ENCODE measurements around the gene MT1M. TPM values are rescaled to one million over a fixed set of nuclear protein-coding genes. Genes with fewer than 3 reads are reported as not detected.

Gene MT1M
- total and polyA plus RNA-seq, 10 of the 15 experiments (the other 5 are each of a cell fraction or from before 2014, with no cell fraction given): not detected

DNA sequence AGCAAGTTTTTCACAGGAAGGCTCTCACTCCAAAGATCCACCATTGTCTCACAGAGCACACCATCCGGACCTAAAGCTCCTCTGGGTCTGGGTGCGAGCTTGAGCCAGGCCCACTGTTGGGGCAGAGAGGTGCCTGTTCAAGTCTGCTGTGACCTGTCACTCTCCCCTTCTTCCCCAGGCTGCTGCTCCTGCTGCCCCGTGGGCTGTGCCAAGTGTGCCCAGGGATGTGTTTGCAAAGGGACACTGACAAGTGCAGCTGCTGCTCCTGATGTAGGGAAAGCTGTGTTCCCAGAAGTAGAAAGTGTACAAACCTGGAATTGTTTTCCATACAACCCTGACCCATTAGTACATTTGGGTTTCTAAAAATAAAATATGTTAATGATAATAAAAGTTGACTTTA lies 45.0 kb downstream of the MT1M start (continued):
- TF ChIP-seq, protein P1, sequence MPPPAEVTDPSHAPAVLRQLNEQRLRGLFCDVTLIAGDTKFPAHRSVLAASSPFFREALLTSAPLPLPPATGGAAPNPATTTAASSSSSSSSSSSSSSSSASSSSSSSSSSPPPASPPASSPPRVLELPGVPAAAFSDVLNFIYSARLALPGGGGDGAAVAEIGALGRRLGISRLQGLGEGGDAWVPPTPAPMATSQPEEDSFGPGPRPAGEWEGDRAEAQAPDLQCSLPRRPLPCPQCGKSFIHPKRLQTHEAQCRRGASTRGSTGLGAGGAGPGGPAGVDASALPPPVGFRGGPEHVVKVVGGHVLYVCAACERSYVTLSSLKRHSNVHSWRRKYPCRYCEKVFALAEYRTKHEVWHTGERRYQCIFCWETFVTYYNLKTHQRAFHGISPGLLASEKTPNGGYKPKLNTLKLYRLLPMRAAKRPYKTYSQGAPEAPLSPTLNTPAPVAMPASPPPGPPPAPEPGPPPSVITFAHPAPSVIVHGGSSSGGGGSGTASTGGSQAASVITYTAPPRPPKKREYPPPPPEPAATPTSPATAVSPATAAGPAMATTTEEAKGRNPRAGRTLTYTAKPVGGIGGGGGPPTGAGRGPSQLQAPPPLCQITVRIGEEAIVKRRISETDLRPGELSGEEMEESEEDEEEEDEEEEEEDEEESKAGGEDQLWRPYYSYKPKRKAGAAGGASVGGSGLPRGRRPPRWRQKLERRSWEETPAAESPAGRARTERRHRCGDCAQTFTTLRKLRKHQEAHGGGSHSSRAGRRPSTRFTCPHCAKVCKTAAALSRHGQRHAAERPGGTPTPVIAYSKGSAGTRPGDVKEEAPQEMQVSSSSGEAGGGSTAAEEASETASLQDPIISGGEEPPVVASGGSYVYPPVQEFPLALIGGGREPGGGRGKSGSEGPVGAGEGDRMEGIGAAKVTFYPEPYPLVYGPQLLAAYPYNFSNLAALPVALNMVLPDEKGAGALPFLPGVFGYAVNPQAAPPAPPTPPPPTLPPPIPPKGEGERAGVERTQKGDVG (CRISPR knock-in tag; IDR thresholded peaks at IDR 0.05): no peak
- TF ChIP-seq PAX5 (IDR thresholded peaks at IDR 0.05; ENCODE audit: borderline replicate concordance, low read depth, low read length) (no peak), EP300 (IDR thresholded peaks at IDR 0.05; ENCODE audit: borderline replicate concordance in 1 of 2, control insufficient read depth in 1 of 2, low read depth in 2 of 2, low read length in 2 of 2) (no peak), GATAD2B (conservative IDR thresholded peaks at IDR 0.05; ENCODE audit: low read depth) (no peak), MEF2A (IDR thresholded peaks at IDR 0.05; ENCODE audit: insufficient read depth, low read depth, low read length) (no peak)

- H3K79me2 ChIP-seq (ENCODE audit: control insufficient read depth, insufficient read depth, low read length): no peaks in the 10 kb centered on the region
- CTCF ChIA-PET: interaction anchor here (1.5 to 1.8 kb wide), 2 partner anchors 23 to 69 kb away, joined by 3 to 5 read pairs; no protein-coding TSS in a partner anchor
- DNase-seq (ENCODE audit: low read depth, low spot score) (no peak), FAIRE-seq (no peak), ATAC-seq (no peak)
- RAD21 ChIA-PET (ENCODE audit: unreplicated experiment): no interaction called here
- POLR2A ChIA-PET: interaction anchor here (1.5 kb wide), 1 partner anchor 23 kb away, joined by 3 read pairs; no protein-coding TSS in a partner anchor
- intact Hi-C loops (cut with micrococcal nuclease; ENCODE audit: unreplicated experiment) (no loop called here), in situ Hi-C loops (cut with MboI) (loop anchor here (25.0 kb wide), 1 partner anchor 742 kb away; no protein-coding TSS in a partner anchor)
- no peaks in the 10 kb centered on the region for H4K20me1 ChIP-seq (ENCODE audit: control insufficient read depth, insufficient read depth)
- H3K4me3 ChIP-seq: no peak overlapping the region
- SMC1A ChIA-PET (ENCODE audit: uncharacterized antibody, unreplicated experiment): interaction anchor here (1.0 kb wide), 1 partner anchor 132 kb away, joined by 3 read pairs; no protein-coding TSS in a partner anchor
- peaks cover 12% of the 10 kb centered on the region for H3K4me1 ChIP-seq (ENCODE audit: control insufficient read depth, insufficient read depth, low read length)
- H2AFZ ChIP-seq (ENCODE audit: control insufficient read depth, low read depth, low read length): no peak overlapping the region
- H3K9me3 ChIP-seq (replicated peaks; ENCODE audit: control insufficient read depth, insufficient read depth, low read length): no peaks in the 10 kb centered on the region
- no peaks in the 10 kb centered on the region; a peak in 2 of 4 replicates for H3K27me3 ChIP-seq (replicated peaks in 1 of 2; ENCODE audit: control insufficient read depth in 2 of 2, insufficient read depth in 2 of 2, low read length in 1 of 2)
- 29% methylated on average over 3 of the region's 3 CpGs for WGBS (ENCODE audit: insufficient coverage, insufficient replicate concordance, low lambda C conversion rate, missing lambda C conversion rate)
- TF ChIP-seq, protein P2, sequence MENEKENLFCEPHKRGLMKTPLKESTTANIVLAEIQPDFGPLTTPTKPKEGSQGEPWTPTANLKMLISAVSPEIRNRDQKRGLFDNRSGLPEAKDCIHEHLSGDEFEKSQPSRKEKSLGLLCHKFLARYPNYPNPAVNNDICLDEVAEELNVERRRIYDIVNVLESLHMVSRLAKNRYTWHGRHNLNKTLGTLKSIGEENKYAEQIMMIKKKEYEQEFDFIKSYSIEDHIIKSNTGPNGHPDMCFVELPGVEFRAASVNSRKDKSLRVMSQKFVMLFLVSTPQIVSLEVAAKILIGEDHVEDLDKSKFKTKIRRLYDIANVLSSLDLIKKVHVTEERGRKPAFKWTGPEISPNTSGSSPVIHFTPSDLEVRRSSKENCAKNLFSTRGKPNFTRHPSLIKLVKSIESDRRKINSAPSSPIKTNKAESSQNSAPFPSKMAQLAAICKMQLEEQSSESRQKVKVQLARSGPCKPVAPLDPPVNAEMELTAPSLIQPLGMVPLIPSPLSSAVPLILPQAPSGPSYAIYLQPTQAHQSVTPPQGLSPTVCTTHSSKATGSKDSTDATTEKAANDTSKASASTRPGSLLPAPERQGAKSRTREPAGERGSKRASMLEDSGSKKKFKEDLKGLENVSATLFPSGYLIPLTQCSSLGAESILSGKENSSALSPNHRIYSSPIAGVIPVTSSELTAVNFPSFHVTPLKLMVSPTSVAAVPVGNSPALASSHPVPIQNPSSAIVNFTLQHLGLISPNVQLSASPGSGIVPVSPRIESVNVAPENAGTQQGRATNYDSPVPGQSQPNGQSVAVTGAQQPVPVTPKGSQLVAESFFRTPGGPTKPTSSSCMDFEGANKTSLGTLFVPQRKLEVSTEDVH (IDR thresholded peaks at IDR 0.05; ENCODE audit: low read depth, partially characterized antibody): no peak
- TF ChIP-seq EP300 (IDR thresholded peaks at IDR 0.05; ENCODE audit: borderline replicate concordance in 1 of 2, control insufficient read depth in 1 of 2, low read depth in 2 of 2, low read length in 2 of 2) (no peak), CHD1 (IDR thresholded peaks at IDR 0.05; ENCODE audit: low read depth, low read length) (no peak)
- no peak overlapping the region for H3K4me2 ChIP-seq (ENCODE audit: control insufficient read depth, insufficient read depth)
- no peaks in the 10 kb centered on the region for H3K36me3 ChIP-seq (ENCODE audit: control insufficient read depth in 2 of 2, insufficient read depth in 2 of 2, low read length in 1 of 2)
- H3K9ac ChIP-seq (ENCODE audit: control insufficient read depth, insufficient read depth, low read length): no peak overlapping the region
- no peak overlapping the region for H3K27ac ChIP-seq (ENCODE audit: control insufficient read depth, insufficient read depth)
- BruUV-seq (replicated peaks): no TSS peak
Measured at GRCh38 chr16:56679078-56679730, 46.7 kb downstream of the MT1M start.
